Smooth muscle cell (in vitro differentiated cells): ENCODE results near the gene ABHD17C. TPM values are rescaled to one million over a fixed set of nuclear protein-coding genes. Genes with fewer than 3 reads are reported as not detected.

ENCODE experiments used
- DNase-seq: peaks from one replicate; lab custom pipeline; 2025; ENCODE audit not compliant: unreplicated experiment; lab: John Stamatoyannopoulos, UW
- H2AFZ ChIP-seq: fragments of 200-600 bp; sonication (generic); 2 replicates; pipeline ENCODE4 v1.6.0; 2016; ENCODE audit warnings: antibody characterized with exemption, low read depth, mild to moderate bottlenecking
- H3F3A ChIP-seq: fragments of 200-600 bp; sonication (generic); 2 replicates; pipeline ENCODE4 v1.6.0; 2017; ENCODE audit warnings: antibody characterized with exemption, low read depth
- H3K27ac ChIP-seq: fragments of 200-600 bp; sonication (generic); 2 replicates; pipeline ENCODE4 v1.5.1; 2016; ENCODE audit warnings: low read depth, mild to moderate bottlenecking
- H3K27me3 ChIP-seq: fragments of 200-600 bp; sonication (generic); 2 replicates; pipeline ENCODE4 v1.6.1; 2016; ENCODE audit warnings: low read depth, mild to moderate bottlenecking
- H3K36me3 ChIP-seq: fragments of 200-600 bp; sonication (generic); 2 replicates; pipeline ENCODE4 v1.5.1; 2016; ENCODE audit warnings: low read depth
- H3K4me1 ChIP-seq: fragments of 200-600 bp; sonication (generic); 2 replicates; pipeline ENCODE4 v1.5.1; 2016; ENCODE audit warnings: low read depth
- H3K4me2 ChIP-seq: fragments of 200-600 bp; sonication (generic); 2 replicates; pipeline ENCODE4 v1.6.0; 2016; ENCODE audit warnings: mild to moderate bottlenecking
- H3K4me3 ChIP-seq: fragments of 200-600 bp; sonication (generic); 2 replicates; pipeline ENCODE4 v1.5.1; 2016; ENCODE audit warnings: mild to moderate bottlenecking
- H3K79me2 ChIP-seq: fragments of 200-600 bp; sonication (generic); 2 replicates; pipeline ENCODE4 v1.6.0; 2016; ENCODE audit warnings: low read depth, mild to moderate bottlenecking
- H3K9ac ChIP-seq: fragments of 200-600 bp; sonication (generic); 2 replicates; pipeline ENCODE4 v1.6.0; 2016; ENCODE audit warnings: low read depth
- H3K9me3 ChIP-seq: fragments of 200-600 bp; sonication (generic); replicated peaks from 2 replicates; pipeline ENCODE4 v1.5.1; 2016; ENCODE audit warnings: low read depth
- H4K20me1 ChIP-seq: fragments of 200-600 bp; sonication (generic); 2 replicates; pipeline ENCODE4 v1.6.0; 2016; ENCODE audit warnings: low read depth
- CTCF ChIP-seq: fragments of 200-600 bp; sonication (generic); IDR thresholded peaks from 2 replicates; pipeline ENCODE4 v1.5.1; 2017; ENCODE audit warnings: borderline replicate concordance, mild to moderate bottlenecking, antibody characterized with exemption; ENCODE audit not compliant: insufficient read depth, poor library complexity, severe bottlenecking
- WGBS: methylation state at CpG from one replicate; pipeline ENCODE4 v1.1.7; 2016; ENCODE audit warnings: low lambda C conversion rate; 5-methylcytosine and 5-hydroxymethylcytosine counted together
- polyA plus RNA-seq: library from polyadenylated mRNA; unstranded; fragments of >200 nt; fragmentation: Nextera tagmentation; extraction: Ambion mirVana; gene quantifications from 2 replicates; pipeline ENCODE4 v1.2.1, GENCODE V29; 2016
- total RNA-seq: library from RNA; depleted of rRNA; stranded (reverse); fragments of >200 nt; gene quantifications from 2 replicates; pipeline ENCODE4 v1.2.3, GENCODE V29; 2014

Gene ABHD17C
- total and polyA plus RNA-seq, 2 experiments from 2014 or later: 3.1 to 4.1 TPM

DNA sequence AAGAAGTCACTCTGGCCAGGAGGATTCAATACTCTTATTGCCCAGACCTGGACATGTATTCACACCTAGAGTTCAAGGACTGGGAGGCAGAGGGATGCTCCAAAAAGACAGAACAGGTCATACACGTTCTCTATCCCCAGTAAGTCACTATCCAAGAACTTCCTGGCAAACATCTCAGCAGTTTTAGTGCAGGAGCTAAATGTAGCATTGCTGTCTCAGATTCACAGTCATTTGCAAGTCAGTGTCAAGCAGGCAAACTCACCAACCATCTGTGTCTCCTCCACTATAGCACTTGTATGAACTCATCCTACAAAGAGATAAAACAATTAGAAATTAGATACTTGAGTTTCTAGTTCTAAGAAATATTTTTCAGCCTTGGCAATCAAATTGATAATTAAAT is 38.4 kb downstream of the ABHD17C start:
- WGBS: 67% methylated on average over 1 of the region's 1 CpG
- H3K36me3 ChIP-seq: no peaks in the 10 kb centered on the region
- no peak overlapping the region for H3K4me3 ChIP-seq
- H4K20me1 ChIP-seq: peaks cover 12% of the 10 kb centered on the region
- no peak for TF ChIP-seq CTCF
- no peak for DNase-seq
- H3K4me1 ChIP-seq: no peaks in the 10 kb centered on the region
- no peak overlapping the region for H3K4me2 ChIP-seq
- H2AFZ ChIP-seq: no peak overlapping the region
- no peaks in the 10 kb centered on the region for H3K79me2 ChIP-seq
- H3K9ac ChIP-seq: no peak overlapping the region
- no peaks in the 10 kb centered on the region for H3K27me3 ChIP-seq
- H3K27ac ChIP-seq: no peak overlapping the region
- no peaks in the 10 kb centered on the region for H3K9me3 ChIP-seq
- no peaks in the 10 kb centered on the region for H3F3A ChIP-seq

GRCh38 chr15:80735344-80735743 is 40.2 kb downstream of the ABHD17C start:
- Histone ChIP-seq H3K4me2 (no peak overlapping the region), H3K4me3 (no peak overlapping the region), H2AFZ (no peak overlapping the region), H3F3A (no peaks in the 10 kb centered on the region), H3K4me1 (no peaks in the 10 kb centered on the region), H3K36me3 (no peaks in the 10 kb centered on the region), H3K9ac (no peak overlapping the region), H4K20me1 (peaks cover 12% of the 10 kb centered on the region), H3K27me3 (no peaks in the 10 kb centered on the region), H3K79me2 (no peaks in the 10 kb centered on the region), H3K9me3 (no peaks in the 10 kb centered on the region), H3K27ac (no peak overlapping the region)
- DNase-seq: no peak
- 94% methylated on average over 8 of the region's 8 CpGs for WGBS
- TF ChIP-seq CTCF: no peak

GRCh38 chr15:80736560-80736959 is 41.5 kb downstream of the ABHD17C start:
- no peaks in the 10 kb centered on the region for H3F3A ChIP-seq
- H3K4me1 ChIP-seq: no peaks in the 10 kb centered on the region
- DNase-seq: no peak
- H3K4me3 ChIP-seq: no peak overlapping the region
- 87% methylated on average over 4 of the region's 4 CpGs for WGBS
- H3K9me3 ChIP-seq: no peaks in the 10 kb centered on the region
- peaks cover 12% of the 10 kb centered on the region for H4K20me1 ChIP-seq
- no peak overlapping the region for H2AFZ ChIP-seq
- H3K27me3 ChIP-seq: no peaks in the 10 kb centered on the region
- H3K27ac ChIP-seq: no peak overlapping the region
- no peaks in the 10 kb centered on the region for H3K79me2 ChIP-seq
- H3K4me2 ChIP-seq: no peak overlapping the region
- no peaks in the 10 kb centered on the region for H3K36me3 ChIP-seq
- no peak for TF ChIP-seq CTCF
- no peak overlapping the region for H3K9ac ChIP-seq

DNA sequence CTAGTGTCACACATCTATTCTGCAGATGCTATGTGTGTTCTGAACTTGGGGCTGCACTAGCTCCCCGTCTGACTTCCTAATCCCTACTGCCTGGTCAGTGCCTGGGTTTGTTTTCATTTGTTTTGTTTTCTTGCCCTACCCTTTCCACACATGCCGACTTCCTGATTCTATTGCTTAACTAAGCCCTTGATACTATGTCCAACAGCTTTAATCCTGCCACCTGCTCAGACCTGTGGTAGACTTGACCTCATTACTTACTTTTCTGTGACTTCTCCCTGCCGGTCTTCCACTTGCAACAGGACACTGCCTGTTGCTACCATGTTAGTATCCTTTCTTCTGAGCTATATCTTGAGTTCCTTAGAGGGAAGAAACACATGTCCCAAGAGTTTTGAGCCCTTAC is 44.8 kb downstream of the ABHD17C start:
- Histone ChIP-seq H3K4me3 (no peak overlapping the region), H3K79me2 (no peaks in the 10 kb centered on the region), H3K4me1 (peaks cover 15% of the 10 kb centered on the region), H3K4me2 (no peak overlapping the region), H3K27me3 (no peaks in the 10 kb centered on the region), H2AFZ (no peak overlapping the region), H3K36me3 (no peaks in the 10 kb centered on the region), H3F3A (peaks cover 1% of the 10 kb centered on the region), H3K9me3 (no peaks in the 10 kb centered on the region), H3K27ac (no peak overlapping the region), H4K20me1 (no peaks in the 10 kb centered on the region), H3K9ac (no peak overlapping the region)
- WGBS: 90% methylated on average over 3 of the region's 3 CpGs
- no peak for TF ChIP-seq CTCF
- no peak for DNase-seq
